Choroid plexus epithelial cell (primary cell): ENCODE measurements around the gene SH3PXD2A.

Experiments
- DNase-seq: peaks from one replicate; pipeline ENCODE4 v3.0.0-alpha.2; 2010; ENCODE audit warnings: low read depth
- H3K4me3 ChIP-seq: 2 replicates; pipeline ENCODE4 v1.5.1; 2011; ENCODE audit warnings: low read depth, mild to moderate bottlenecking, control low read depth, low read length, moderate library complexity
- CTCF ChIP-seq: conservative IDR thresholded peaks from 2 replicates; pipeline ENCODE4 v1.5.1; 2011; ENCODE audit warnings: low read depth, mild to moderate bottlenecking, control low read depth, inconsistent platforms, low read length, moderate library complexity

Gene SH3PXD2A

GRCh38 chr10:103884681-103885139, 29.3 kb upstream of the SH3PXD2A start:
- no peak overlapping the region for H3K4me3 ChIP-seq
- TF ChIP-seq CTCF: peak; percentile 79
- DNase-seq: peak; percentile 73

GRCh38 chr10:103882285-103883007, 27.1 kb upstream of the SH3PXD2A start:
- DNase-seq: no peak
- H3K4me3 ChIP-seq: no peak overlapping the region
- TF ChIP-seq CTCF: no peak

- TF ChIP-seq CTCF: no peak
- no peak for DNase-seq
- H3K4me3 ChIP-seq: no peak overlapping the region
Measured at GRCh38 chr10:103881416-103882284, 26.3 kb upstream of the SH3PXD2A start.

- no peak for TF ChIP-seq CTCF
- H3K4me3 ChIP-seq: no peak overlapping the region
Measured at GRCh38 chr10:103879831-103880230, 24.5 kb upstream of the SH3PXD2A start.

GRCh38 chr10:103879409-103879808, 24.0 kb upstream of the SH3PXD2A start:
- no peak for TF ChIP-seq CTCF

More at GRCh38 chr10:103879831-103880230, 24.5 kb upstream of the SH3PXD2A start:
- DNase-seq: no peak

GRCh38 chr10:103877861-103878260, 22.5 kb upstream of the SH3PXD2A start:
- no peak overlapping the region for H3K4me3 ChIP-seq
- no peak for TF ChIP-seq CTCF
- no peak for DNase-seq

More at GRCh38 chr10:103879409-103879808, 24.0 kb upstream of the SH3PXD2A start:
- no peak for DNase-seq
- no peak overlapping the region for H3K4me3 ChIP-seq

- H3K4me3 ChIP-seq: no peak overlapping the region
- no peak for TF ChIP-seq CTCF
- DNase-seq: no peak
Measured at GRCh38 chr10:103876155-103876554, 20.8 kb upstream of the SH3PXD2A start.
